CD4-positive, alpha-beta T cell treated with Interleukin-1 beta for 1 hour (primary cell): ENCODE measurements around the gene SH2D5.
"Not testable (repeated sequence)": the region's sequence is repeated elsewhere in the genome, so short reads cannot be mapped to it uniquely, and the experiment has no call there.

Experiments
- DNase-seq, 2 donors: peaks; one replicate each; pipeline ENCODE4 v3.0.0-alpha.2; 2020 to 2022

The SH2D5 gene

DNA sequence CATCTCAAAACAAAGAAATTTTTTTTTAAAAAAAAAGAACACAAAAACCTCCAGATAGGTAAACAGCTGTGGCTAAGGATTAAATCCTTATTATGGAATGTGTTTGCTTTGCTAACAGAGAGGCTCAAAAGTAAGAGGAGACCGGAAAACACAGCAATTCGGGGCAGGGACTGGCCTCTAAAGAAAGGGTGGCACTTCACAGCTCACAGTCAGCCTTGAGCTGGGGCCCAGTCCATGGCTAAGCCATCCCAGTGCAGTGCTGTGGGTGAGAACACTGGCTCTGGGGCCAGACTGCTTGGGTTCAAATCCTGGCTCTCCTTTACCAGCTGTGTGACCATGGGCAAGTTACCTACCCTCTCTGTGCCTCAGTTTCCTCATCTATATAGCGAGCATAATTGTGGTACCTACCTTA, 42.9 kb downstream of the SH2D5 start:
- no peak for DNase-seq

DNA sequence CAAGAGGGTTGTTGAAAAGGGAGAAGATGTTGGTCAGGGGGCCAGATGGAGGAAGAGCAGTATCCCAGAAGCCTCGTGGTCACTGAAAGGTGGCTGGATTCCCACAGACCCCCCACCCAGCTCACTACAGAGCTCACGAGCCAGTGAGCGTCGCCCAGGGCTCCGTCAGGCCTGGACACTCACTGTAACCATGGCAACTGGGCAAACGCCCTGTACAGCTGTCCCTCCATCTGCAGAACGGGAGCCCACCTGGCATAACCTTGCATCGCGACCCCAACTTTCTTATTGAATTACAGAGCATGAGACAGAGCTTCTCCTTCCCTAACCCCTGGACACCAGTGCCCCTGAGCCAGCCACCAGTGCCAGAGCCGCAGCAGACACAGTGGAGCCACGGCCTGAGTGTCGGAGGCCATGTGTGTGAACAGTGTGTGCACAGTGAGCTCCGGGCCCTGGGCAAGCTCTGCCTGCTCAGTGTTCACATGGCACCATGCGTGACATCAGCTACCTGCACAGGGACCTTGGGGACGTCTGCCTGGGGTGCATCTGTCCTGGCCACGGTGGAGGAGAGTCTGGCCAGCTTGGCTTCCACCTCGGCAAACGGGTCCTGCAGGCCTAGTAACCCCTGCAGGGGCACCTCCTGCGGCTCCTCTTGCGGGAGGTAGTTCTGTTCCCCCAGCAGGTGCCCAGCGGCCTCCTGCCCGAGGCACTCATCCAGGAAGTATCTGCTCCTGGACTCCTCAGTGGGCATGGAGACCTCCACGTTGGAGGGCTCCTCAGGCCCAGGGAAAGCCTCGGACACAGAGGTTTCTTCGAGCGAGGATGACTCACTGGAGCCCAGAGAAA, 45.4 kb downstream of the SH2D5 start:
- no peak for DNase-seq

DNA sequence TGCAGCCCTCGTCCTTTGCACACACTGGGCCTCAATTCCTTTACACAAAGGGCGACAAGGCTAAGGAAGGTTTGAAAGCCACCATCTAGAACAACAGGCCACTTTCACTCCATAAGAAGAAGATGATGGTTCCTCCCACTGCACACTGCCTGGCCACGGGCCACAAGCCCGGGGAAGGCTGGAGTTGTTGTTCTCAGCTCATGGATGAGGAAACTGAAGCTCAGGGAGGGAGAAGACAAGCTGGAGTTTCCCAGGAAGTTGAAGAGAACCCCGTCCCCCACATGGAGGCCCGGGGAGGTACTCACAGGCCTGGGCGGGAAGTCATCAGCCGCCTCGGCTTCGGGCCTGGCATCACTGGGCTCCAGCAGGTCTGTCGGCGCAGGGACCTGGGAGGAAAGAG, 46.8 kb downstream of the SH2D5 start:
- no peak for DNase-seq

DNA sequence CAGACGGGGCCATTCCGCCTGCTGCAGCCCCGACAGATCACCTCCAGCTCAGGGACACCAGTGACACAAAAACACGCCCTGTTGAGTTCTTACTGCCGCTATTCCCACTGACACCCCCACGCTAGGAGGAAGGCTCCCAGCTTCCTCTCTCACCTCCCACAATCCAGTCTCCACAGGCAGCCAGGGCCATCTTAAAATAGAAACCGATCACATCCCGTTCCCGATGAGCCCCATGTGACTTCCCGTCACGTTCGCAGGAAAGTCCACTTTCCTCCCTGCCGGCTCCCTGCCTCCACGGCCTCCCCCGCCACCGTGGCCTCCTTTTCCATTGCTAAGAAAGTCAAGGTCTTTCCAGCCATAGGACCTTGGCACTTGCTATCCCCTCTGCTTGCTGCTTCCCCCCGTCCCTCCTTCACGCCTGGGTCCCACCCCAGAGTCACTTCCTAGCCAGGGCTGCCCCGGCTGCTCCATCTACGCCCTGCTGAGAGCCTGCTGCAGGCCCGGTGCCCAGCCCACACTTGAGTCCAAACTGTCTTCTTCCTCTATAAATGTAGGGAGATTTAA, 47.3 kb downstream of the SH2D5 start:
- no peak for DNase-seq

DNA sequence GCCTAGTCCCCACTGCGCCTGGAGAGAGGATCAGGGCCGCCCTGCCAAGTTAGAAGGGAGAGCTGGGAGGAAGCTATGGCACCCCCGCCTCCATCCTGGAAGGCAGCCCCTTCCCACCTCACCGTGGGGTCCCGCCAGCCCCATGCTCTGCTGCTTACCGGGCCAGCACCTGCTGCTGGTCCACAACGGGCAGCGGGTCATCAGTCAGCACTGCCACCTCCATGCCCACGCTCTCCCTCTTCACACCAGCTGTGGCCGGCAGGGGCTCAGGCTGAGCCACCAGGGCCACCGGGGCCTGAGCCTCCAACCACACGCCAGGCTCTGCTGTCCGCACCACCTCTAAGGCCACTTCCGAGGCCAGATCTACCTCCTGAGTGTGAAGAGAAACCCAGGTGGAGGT, 47.9 kb downstream of the SH2D5 start:
- no peak for DNase-seq

DNA sequence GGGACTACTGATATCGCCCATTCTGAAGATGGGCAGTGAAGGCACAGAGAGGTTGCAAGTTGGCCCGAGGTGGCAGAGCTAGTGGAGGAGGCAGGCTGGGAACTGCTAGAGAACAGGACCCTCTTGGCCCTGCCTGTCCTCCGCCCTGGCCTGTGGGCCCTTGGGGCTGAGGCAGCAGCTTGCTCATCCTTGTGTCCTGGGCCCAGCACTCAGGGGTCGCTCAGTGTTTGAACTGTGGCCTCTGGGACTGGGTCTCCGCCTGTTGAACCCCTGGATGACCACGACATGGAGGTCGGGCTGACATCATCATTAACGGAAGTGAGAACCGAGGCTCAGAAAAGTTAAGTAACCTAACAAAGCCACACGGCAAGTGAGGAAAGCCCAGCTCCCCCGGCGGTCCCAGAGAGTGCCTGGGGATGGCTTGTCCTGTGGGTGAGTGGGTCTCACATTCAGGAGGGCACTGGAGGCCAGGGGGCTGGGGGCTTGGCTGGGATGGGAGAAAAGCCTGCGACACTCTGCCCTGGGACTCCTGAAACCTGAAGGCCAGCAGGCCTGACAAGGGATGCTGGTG, 48.4 kb downstream of the SH2D5 start:
- DNase-seq: no peak

DNA sequence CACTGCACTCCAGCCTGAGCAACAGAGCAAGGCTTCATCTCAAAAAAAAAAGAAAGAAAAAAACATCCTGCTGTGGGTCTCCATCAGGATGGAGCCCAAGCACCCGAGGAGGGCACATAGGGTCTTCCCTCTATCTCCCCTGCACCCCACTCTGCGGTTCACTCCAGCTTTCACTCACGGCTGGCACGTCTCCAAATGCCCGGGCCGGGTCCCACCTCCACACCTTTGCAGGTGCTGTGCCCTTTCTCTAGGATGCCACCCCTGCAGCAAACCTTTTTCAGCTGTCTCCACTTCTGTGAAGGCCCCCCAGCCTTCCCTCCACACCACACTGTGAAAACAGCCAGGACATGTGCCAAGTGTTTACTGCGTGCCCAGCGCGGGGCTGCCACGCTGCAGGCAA, 48.9 kb downstream of the SH2D5 start:
- no peak for DNase-seq

DNA sequence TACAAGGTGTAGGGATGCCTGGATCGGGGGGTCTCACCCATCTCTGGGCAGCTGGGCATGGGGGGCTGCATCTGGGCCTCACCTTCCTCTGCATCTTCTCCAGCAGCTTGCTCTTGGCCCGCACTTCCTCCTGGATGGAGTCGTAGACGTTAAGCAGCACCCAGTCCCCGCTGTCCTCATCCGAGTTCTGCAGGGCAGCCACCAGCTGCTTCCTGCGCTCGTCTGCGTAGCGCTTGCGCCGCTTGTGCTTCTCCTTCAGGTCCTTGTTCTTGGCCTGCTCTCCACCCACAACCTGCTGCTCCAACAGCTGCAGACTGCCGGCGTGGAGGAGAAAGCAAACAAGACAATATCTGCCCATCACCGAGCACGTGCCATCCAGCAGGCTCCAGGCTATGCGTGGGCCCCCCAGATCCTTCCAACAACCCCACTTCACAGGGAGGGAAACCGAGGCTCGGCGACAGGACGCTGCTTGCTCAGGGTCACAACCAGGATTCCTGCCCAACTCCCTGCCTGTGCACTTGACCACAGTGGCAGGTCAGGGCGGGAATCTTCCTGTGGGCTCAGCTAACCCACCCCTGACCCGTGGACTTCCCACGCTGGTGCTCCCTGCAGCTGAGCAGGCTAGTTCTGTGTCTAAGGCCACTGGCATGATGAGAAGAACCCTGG, 49.8 kb downstream of the SH2D5 start:
- peak in 1 of 2 donors; percentile 10 for DNase-seq

DNA sequence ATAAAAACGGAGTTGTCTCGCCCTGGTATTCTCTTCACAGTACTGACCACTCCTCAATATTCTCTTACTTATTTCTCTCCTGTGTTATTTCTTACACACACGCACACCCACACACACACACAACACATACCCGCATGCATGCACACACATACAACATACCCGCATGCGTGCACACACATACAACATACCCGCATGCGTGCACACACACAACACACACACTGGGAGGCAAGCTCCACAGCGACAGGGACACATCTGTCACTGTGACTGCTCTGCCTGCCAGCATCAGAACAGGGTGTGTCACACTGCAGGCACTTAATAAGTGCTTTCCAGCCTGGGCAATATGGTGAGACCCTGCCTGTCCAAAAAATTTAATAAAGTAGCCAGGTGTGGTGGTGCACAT, 50.5 kb downstream of the SH2D5 start:
- no peak for DNase-seq

DNA sequence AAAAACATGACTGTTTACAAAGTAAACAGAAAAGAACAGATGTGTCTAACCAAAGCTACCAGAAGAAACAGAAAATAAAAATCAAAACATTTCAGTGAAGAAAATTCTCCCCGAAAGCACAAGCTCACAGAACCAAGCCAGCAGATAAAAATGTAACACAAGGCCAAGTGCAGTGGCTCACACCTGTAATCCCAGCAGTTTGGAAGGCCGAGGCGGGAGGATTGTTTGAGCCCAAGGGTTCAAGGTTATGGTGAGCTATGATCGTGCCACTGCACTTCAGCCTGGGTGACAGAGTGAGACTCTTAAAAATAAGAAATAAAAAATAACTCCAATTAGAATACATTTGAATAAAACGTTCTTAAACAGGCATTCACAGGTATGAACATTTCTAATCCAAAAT, 52.2 kb downstream of the SH2D5 start:
- DNase-seq: no peak

DNA sequence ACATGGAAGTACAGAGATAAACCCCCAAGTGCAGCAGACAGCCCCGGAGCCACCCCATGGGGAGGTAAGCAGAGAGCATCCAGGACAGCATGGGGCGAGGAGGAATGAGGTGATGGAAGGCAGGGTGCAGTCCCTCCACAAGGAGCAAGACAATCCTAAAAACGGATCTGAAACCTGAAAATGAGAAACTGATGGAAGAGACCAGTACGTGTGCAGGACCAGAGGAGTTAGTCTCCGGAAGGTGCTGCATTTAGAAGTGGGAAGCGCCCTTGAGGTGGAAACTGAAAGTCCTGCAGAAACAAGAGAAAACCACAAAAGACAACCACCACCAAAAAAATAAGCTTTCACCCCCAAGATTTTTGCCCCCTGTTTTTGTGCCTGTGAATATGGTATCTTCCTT, 53.9 kb downstream of the SH2D5 start:
- DNase-seq: no peak

DNA sequence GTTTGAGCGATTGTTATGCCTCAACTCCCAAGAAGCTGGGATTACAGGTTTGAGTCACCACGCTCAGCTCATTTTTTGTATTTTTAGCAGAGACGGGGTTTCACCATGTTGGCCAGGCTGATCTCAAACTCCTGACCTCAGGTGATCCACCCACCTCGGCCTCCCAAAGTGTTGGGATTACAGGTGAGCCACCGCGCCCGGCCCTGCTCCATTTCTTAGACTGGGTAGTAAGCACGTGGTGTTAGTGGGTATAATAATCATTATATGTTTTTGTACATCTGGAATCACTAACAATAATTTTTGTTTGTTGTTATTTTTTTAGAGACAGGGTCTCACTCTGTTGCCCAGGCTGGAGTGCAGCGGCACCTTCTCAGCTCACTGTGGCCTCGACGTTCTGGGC, 58.9 kb downstream of the SH2D5 start:
- not testable (repeated sequence) for DNase-seq

DNA sequence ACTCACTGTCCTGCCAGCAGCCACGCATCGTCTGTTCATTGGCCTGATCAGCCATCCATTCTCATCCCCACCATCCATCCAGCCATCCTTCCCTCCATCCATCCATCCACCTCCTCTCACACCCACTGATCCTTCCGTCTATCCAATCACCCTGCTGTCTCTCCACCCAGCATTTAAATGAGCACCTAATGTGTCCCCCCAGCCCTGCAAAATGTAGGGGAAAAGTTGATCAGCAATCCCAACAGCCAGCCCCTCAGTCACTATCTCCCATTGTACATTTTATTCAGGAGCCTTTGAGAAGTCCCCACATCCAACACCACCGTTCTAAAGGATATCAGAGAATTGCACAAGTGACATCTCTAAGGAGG, 60.3 kb downstream of the SH2D5 start:
- no peak for DNase-seq

DNA sequence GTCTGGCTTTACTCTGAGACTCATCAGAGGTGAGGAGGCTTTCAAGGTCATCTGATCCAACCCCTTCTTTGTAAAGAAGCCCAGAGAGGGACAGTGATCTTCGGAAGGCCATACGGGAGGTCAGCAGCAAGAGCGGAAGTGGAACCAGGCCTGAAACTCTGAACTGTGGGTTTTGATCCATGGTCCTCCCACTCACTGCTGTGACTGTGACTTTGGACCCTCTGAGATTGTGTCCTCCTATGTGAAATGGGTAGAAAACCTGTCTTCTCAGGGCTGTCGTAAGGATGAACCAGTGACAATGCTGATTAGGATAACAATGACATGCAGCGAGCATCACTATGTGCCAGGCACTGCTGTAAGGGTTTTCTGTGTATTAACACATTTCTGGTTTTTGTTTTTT, 61.6 kb downstream of the SH2D5 start:
- DNase-seq: no peak
